Liver (tissue), 9 donors: Measurements from ENCODE around the gene MED25. TPM values are rescaled to one million over a fixed set of nuclear protein-coding genes. Genes with fewer than 3 reads are reported as not detected.

Source experiments
- DNase-seq: peaks from one replicate; pipeline ENCODE4 v3.0.0-alpha.2; 2017; ENCODE audit warnings: low spot score
- H3K27ac ChIP-seq, 2 donors: one replicate each; pipeline ENCODE4 v1.7.0; 2013; ENCODE audit warnings: inconsistent platforms in 2 of 2, low read length in 2 of 2, control low read depth in 1 of 2, low read depth in 1 of 2, mild to moderate bottlenecking in 1 of 2
- H3K27me3 ChIP-seq, 4 donors: one replicate each; pipeline versions ENCODE4 v1.6.1 to v1.7.0; 2013; ENCODE audit warnings: low read length in 3 of 4, inconsistent platforms in 1 of 4, mild to moderate bottlenecking in 1 of 4, moderate library complexity in 1 of 4; ENCODE audit not compliant: control insufficient read depth in 4 of 4, insufficient read depth in 4 of 4
- H3K36me3 ChIP-seq, 4 donors: one replicate each; pipeline versions ENCODE4 v1.6.1 to v1.7.0; 2013; ENCODE audit warnings: low read length in 3 of 4, mild to moderate bottlenecking in 3 of 4, low read depth in 1 of 4, moderate library complexity in 1 of 4; ENCODE audit not compliant: control insufficient read depth in 4 of 4, insufficient read depth in 3 of 4
- H3K4me1 ChIP-seq, 4 donors: one replicate each; pipeline versions ENCODE4 v1.6.1 to v1.7.0; 2013; ENCODE audit warnings: low read length in 3 of 4, mild to moderate bottlenecking in 3 of 4, moderate library complexity in 1 of 4; ENCODE audit not compliant: control insufficient read depth in 4 of 4, insufficient read depth in 4 of 4
- H3K4me3 ChIP-seq, 3 donors: one replicate each; pipeline versions ENCODE4 v1.6.1 to v1.7.0; 2013; ENCODE audit warnings: low read length in 3 of 3, control low read depth in 1 of 3, low read depth in 1 of 3, mild to moderate bottlenecking in 1 of 3
- H3K9ac ChIP-seq, 2 donors: one replicate each; pipeline ENCODE4 v1.7.0; 2013; ENCODE audit warnings: low read length in 2 of 2, mild to moderate bottlenecking in 2 of 2, moderate library complexity in 2 of 2, control low read depth in 1 of 2, low read depth in 1 of 2
- H3K9me3 ChIP-seq, 4 donors: one replicate each; pipeline versions ENCODE4 v1.6.1 to v1.7.0; 2013; ENCODE audit warnings: low read length in 3 of 4; ENCODE audit not compliant: control insufficient read depth in 4 of 4
- CTCF ChIP-seq: fragments of 150-350 bp; IDR thresholded peaks from 2 replicates; pipeline ENCODE4 v1.5.1; 2017; ENCODE audit warnings: improper control_type of control experiment, low read depth, low read length; ENCODE audit not compliant: missing input control
- EGR1 ChIP-seq, 2 donors: IDR thresholded peaks; 2 replicates each; pipeline ENCODE4 v1.6.1; 2016 to 2018; ENCODE audit warnings: antibody characterized with exemption in 2 of 2, low read depth in 2 of 2
- FOXA1 ChIP-seq: IDR thresholded peaks from 2 replicates; pipeline ENCODE4 v1.6.1; 2016; ENCODE audit warnings: antibody characterized with exemption
- GABPA ChIP-seq, 2 donors: IDR thresholded peaks in 1 of 2; conservative IDR thresholded peaks in 1 of 2; 2 replicates each; pipeline ENCODE4 v1.6.1; 2016; ENCODE audit warnings: antibody characterized with exemption in 2 of 2, mild to moderate bottlenecking in 1 of 2, moderate library complexity in 1 of 2
- RAD21 ChIP-seq, 2 donors: IDR thresholded peaks; 2 replicates each; pipeline ENCODE4 v1.6.1; 2016; ENCODE audit warnings: antibody characterized with exemption in 2 of 2, mild to moderate bottlenecking in 2 of 2
- REST ChIP-seq: IDR thresholded peaks from 2 replicates; pipeline ENCODE4 v1.6.1; 2016; ENCODE audit warnings: antibody characterized with exemption, mild to moderate bottlenecking
- RXRA ChIP-seq, 2 donors: IDR thresholded peaks; 2 replicates each; pipeline ENCODE4 v1.6.1; 2017 to 2018; ENCODE audit warnings: antibody characterized with exemption in 2 of 2, mild to moderate bottlenecking in 1 of 2
- SP1 ChIP-seq: IDR thresholded peaks from 2 replicates; pipeline ENCODE4 v1.6.1; 2018; ENCODE audit warnings: antibody characterized with exemption, mild to moderate bottlenecking
- TAF1 ChIP-seq: conservative IDR thresholded peaks from 2 replicates; pipeline ENCODE4 v1.6.1; 2016; ENCODE audit warnings: antibody characterized with exemption, mild to moderate bottlenecking
- ZBTB33 ChIP-seq: IDR thresholded peaks from 2 replicates; pipeline ENCODE4 v1.6.1; 2016; ENCODE audit warnings: antibody characterized with exemption
- WGBS: extraction: QIAGEN DNeasy Blood & Tissue Kit; methylation state at CpG from one replicate; pipeline ENCODE4 v1.1.7; 2013; 5-methylcytosine and 5-hydroxymethylcytosine counted together
- polyA plus RNA-seq, 2 donors: library from polyadenylated mRNA; stranded (reverse) in 1 of 2; unstranded in 1 of 2; fragments of 200-250 nt in 1 of 2; fragments of >200 nt in 1 of 2; fragmentation: Nextera tagmentation in 1 of 2; extraction: Ambion mirVana in 1 of 2; gene quantifications; one replicate each; pipeline versions ENCODE4 v1.2.1 to v1.2.3, GENCODE V29; 2013 to 2015
- total RNA-seq, 2 donors: library from RNA; depleted of rRNA; stranded (reverse); fragments of >200 nt; gene quantifications; one replicate each; pipeline ENCODE4 v1.2.3, GENCODE V29; 2014
- TF ChIP-seq, protein P1 (sequence below): IDR thresholded peaks from 2 replicates; pipeline ENCODE4 v1.6.1; 2016; ENCODE audit warnings: antibody characterized with exemption
- donor health status: healthy.
- donor health status: healthy.
- donor health status: healthy.
- donor health status: healthy.
- donor health status: healthy.

MED25 gene
- total and polyA plus RNA-seq, 4 donors, result 4.7 to 24.1 (median 9.6) TPM

DNA sequence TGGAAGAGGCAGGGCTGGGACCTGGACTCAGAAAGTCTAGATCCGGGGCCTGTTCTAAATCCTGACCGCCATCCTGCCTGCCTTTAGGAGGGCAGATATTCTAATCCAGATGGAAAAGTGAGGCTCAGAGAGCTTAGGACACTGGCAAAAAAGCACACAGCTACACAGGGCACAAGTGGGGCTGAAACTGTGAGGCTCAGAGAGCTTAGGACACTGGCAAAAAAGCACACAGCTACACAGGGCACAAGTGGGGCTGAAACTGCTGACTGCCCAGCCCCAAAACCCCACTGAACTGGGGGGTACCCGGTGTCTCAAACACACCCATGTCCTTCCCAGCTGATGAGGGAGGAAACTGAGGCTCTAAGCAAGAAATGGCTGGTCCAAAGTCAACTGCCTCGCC, 57.1 kb downstream of the MED25 start:
- Histone ChIP-seq H3K4me1 (peaks cover 6 to 39% (median 30%) of the 10 kb centered on the region in 4 donors), H3K9ac (peak overlapping the region; percentile 93 to 100), H3K4me3 (peak overlapping the region; percentile 88 to 93 (median 89)), H3K27ac (peak overlapping the region in 1 of 2 donors; percentile 92), H3K27me3 (no peaks in the 10 kb centered on the region), H3K9me3 (no peaks in the 10 kb centered on the region), H3K36me3 (peaks cover 2 to 7% (median 4%) of the 10 kb centered on the region in 4 donors)
- no peak for DNase-seq
- WGBS, result 88% methylated on average over 4 of the region's 4 CpGs
- no peak for TF ChIP-seq SP1
- TF ChIP-seq RAD21 (IDR thresholded peaks at IDR 0.05), result no peak
- TF ChIP-seq CTCF, result no peak
- TF ChIP-seq ZBTB33, result no peak
- TF ChIP-seq EGR1 (IDR thresholded peaks at IDR 0.05; ENCODE audit: low read depth in 2 of 2), result no peak
- TF ChIP-seq TAF1, result no peak
- TF ChIP-seq, protein P1, sequence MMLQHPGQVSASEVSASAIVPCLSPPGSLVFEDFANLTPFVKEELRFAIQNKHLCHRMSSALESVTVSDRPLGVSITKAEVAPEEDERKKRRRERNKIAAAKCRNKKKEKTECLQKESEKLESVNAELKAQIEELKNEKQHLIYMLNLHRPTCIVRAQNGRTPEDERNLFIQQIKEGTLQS, result no peak
- TF ChIP-seq GABPA (IDR thresholded peaks at IDR 0.05 in 1 of 2, conservative IDR thresholded peaks at IDR 0.05 in 1 of 2), result no peak
- TF ChIP-seq RXRA (IDR thresholded peaks at IDR 0.05), result no peak

DNA sequence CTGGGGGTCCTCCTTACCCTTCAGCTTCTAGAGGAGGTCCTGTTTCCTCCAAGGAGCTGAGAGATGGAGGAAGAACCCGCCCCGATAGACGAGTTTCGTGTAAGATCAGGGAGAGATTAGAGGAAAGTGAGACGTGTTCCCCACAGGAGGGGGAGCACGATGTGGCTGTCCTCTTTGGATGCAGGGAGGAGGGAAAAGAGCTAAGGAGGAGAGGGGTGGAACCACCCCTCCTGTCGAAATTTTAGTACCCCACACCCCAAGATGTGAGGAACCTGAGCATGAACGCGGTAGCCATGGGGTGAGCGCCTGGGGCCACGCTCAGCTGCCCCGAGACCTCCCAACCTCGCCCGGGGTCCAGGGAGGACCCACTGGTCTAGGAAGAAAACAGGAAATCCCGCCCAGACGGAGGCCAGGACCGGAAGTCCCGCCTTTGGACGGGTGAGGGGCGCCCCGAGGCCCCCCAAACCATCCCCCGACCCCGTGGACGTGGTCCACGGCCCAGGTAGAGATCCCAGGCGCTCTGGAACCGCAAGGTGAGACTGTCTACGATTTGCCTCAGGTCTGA, 57.9 kb downstream of the MED25 start:
- peaks cover 6 to 13% (median 10%) of the 10 kb centered on the region in 4 donors for H3K36me3 ChIP-seq
- DNase-seq, result peak; percentile 78
- TF ChIP-seq GABPA (IDR thresholded peaks at IDR 0.05 in 1 of 2, conservative IDR thresholded peaks at IDR 0.05 in 1 of 2) (peak; percentile 80 to 88), EGR1 (IDR thresholded peaks at IDR 0.05; ENCODE audit: low read depth in 2 of 2) (no peak), FOXA1 (no peak), REST (no peak), CTCF (no peak), SP1 (no peak)
- H3K9ac ChIP-seq, result peak overlapping the region; percentile 93 to 100
- WGBS, result under 1% methylated on average over 28 of the region's 28 CpGs
- H3K4me1 ChIP-seq, result peaks cover 2 to 37% (median 23%) of the 10 kb centered on the region in 4 donors
- H3K27ac ChIP-seq, result peak overlapping the region; percentile 92 to 97
- H3K4me3 ChIP-seq, result peak overlapping the region; percentile 88 to 93 (median 89)
- H3K27me3 ChIP-seq, result no peaks in the 10 kb centered on the region
- H3K9me3 ChIP-seq, result no peaks in the 10 kb centered on the region
